Mononuclear cell (primary cell): ENCODE results near the gene POLDIP3. TPM values are rescaled to one million over a fixed set of nuclear protein-coding genes. Genes with fewer than 3 reads are reported as not detected.
"Not testable (repeated sequence)": the region's sequence is repeated elsewhere in the genome, so short reads cannot be mapped to it uniquely, and the experiment has no call there.

ENCODE experiments used
- H3K27me3 ChIP-seq: 2 replicates; pipeline ENCODE4 v1.6.0; 2011; ENCODE audit warnings: low read length, control low read depth; ENCODE audit not compliant: insufficient read depth
- H3K4me1 ChIP-seq: 2 replicates; pipeline ENCODE4 v1.5.1; 2011; ENCODE audit warnings: mild to moderate bottlenecking, low read length, control low read depth; ENCODE audit not compliant: insufficient read depth
- H3K4me3 ChIP-seq: 2 replicates; pipeline ENCODE4 v1.5.1; 2011; ENCODE audit warnings: mild to moderate bottlenecking, low read length, moderate library complexity
- H3K9me3 ChIP-seq: 2 replicates; pipeline ENCODE4 v1.5.1; 2011; ENCODE audit warnings: low read depth, mild to moderate bottlenecking, control low read depth, low read length
- total RNA-seq: library from RNA; depleted of rRNA; stranded (reverse); fragments of >200 nt; gene quantifications from one replicate; pipeline ENCODE4 v1.2.3, GENCODE V29; 2012

Gene POLDIP3
- total RNA-seq, 1 donor, result 38.6 TPM

GRCh38 chr22:42548126-42548525 lies 66.6 kb downstream of the POLDIP3 start:
- not testable (repeated sequence) for H3K27me3 ChIP-seq, H3K4me3 ChIP-seq, H3K9me3 ChIP-seq
- H3K4me1 ChIP-seq, result peaks cover 13% of the 10 kb centered on the region

- H3K4me1 ChIP-seq, result peaks cover 13% of the 10 kb centered on the region
- no peak overlapping the region for H3K4me3 ChIP-seq
- H3K27me3 ChIP-seq, result no peaks in the 10 kb centered on the region
- no peaks in the 10 kb centered on the region for H3K9me3 ChIP-seq
These were observed 67.1 kb downstream of the POLDIP3 start for GRCh38 chr22:42547562-42547961.

- Histone ChIP-seq H3K4me1 (peaks cover 3% of the 10 kb centered on the region), H3K9me3 (no peaks in the 10 kb centered on the region), H3K4me3 (no peak overlapping the region), H3K27me3 (no peaks in the 10 kb centered on the region)
These were observed 70.0 kb downstream of the POLDIP3 start for GRCh38 chr22:42544686-42545085.

- peaks cover 16% of the 10 kb centered on the region for H3K4me1 ChIP-seq
- not testable (repeated sequence) for H3K27me3 ChIP-seq, H3K9me3 ChIP-seq, H3K4me3 ChIP-seq
These were observed 75.4 kb downstream of the POLDIP3 start for GRCh38 chr22:42539236-42539771.

- H3K4me1 ChIP-seq, result peaks cover 23% of the 10 kb centered on the region
- not testable (repeated sequence) for H3K9me3 ChIP-seq, H3K27me3 ChIP-seq, H3K4me3 ChIP-seq
These were observed 77.4 kb downstream of the POLDIP3 start for GRCh38 chr22:42537199-42537831.

- H3K4me1 ChIP-seq, result peaks cover 23% of the 10 kb centered on the region
- H3K4me3 ChIP-seq, H3K27me3 ChIP-seq, H3K9me3 ChIP-seq: not testable (repeated sequence)
These were observed 78.0 kb downstream of the POLDIP3 start for GRCh38 chr22:42536634-42537033.

GRCh38 chr22:42536166-42536565 lies 78.5 kb downstream of the POLDIP3 start:
- Histone ChIP-seq H3K4me3 (no peak overlapping the region), H3K9me3 (no peaks in the 10 kb centered on the region), H3K27me3 (no peaks in the 10 kb centered on the region), H3K4me1 (peaks cover 23% of the 10 kb centered on the region)

GRCh38 chr22:42535082-42535731 lies 79.5 kb downstream of the POLDIP3 start:
- not testable (repeated sequence) for H3K27me3 ChIP-seq, H3K9me3 ChIP-seq, H3K4me3 ChIP-seq
- H3K4me1 ChIP-seq, result peaks cover 23% of the 10 kb centered on the region

Other genes with a start within 250 kb of the POLDIP3 start
- gene NFAM1, start 182.5 kb downstream of the POLDIP3 start, total RNA-seq, result 14.2 TPM
- 50.3 TPM for gene RRP7A, start 95.1 kb downstream of the POLDIP3 start, total RNA-seq
- gene SERHL2, start 60.9 kb downstream of the POLDIP3 start, total RNA-seq, result 0.73 TPM
- 1.4 TPM for gene ATP5MGL, start 25.7 kb upstream of the POLDIP3 start, total RNA-seq
- 28.1 TPM for gene CYB5R3, start 34.5 kb upstream of the POLDIP3 start, total RNA-seq
- gene A4GALT, start 106.0 kb upstream of the POLDIP3 start, total RNA-seq, result 0.10 TPM
- 39.9 TPM for gene ARFGAP3, start 242.4 kb upstream of the POLDIP3 start, total RNA-seq